Natural killer cell (primary cell): Measurements from ENCODE around the gene KRTAP9-2. TPM values are rescaled to one million over a fixed set of nuclear protein-coding genes. Genes with fewer than 3 reads are reported as not detected.

Experiments used
- ATAC-seq, 3 donors: fragments of 150-1000 bp in 2 of 3; fragments of 200-7000 bp in 1 of 3; cut with Tn5 transposase; 1 replicate in 1 of 3; 2 replicates in 2 of 3; pipeline ENCODE4 v1.10.0; 2021; ENCODE audit warnings: mild to moderate bottlenecking in 2 of 3, moderate library complexity in 2 of 3
- DNase-seq, 2 donors: peaks; one replicate each; pipeline versions ENCODE4 v3.0.0 to v3.0.0-alpha.2; 2013 to 2021; ENCODE audit warnings: mixed read lengths in 1 of 2
- H3K27ac ChIP-seq: one replicate; pipeline ENCODE4 v1.5.1; 2013; ENCODE audit warnings: mild to moderate bottlenecking, low read length
- H3K27me3 ChIP-seq: one replicate; pipeline ENCODE4 v1.6.1; 2013; ENCODE audit warnings: low read length; ENCODE audit not compliant: control insufficient read depth, insufficient read depth
- H3K36me3 ChIP-seq: one replicate; pipeline ENCODE4 v1.6.1; 2013; ENCODE audit warnings: low read length; ENCODE audit not compliant: control insufficient read depth, insufficient read depth
- H3K4me1 ChIP-seq: one replicate; pipeline ENCODE4 v1.6.1; 2013; ENCODE audit warnings: low read length; ENCODE audit not compliant: control insufficient read depth, insufficient read depth
- H3K4me3 ChIP-seq: one replicate; pipeline ENCODE4 v1.5.1; 2013; ENCODE audit warnings: low read length
- H3K9me3 ChIP-seq: one replicate; pipeline ENCODE4 v1.6.1; 2013; ENCODE audit warnings: low read length; ENCODE audit not compliant: control insufficient read depth, insufficient read depth
- H3K27ac Mint-ChIP-seq, 2 donors: one replicate each; pipeline ENCODE4 v1.8.0; 2022; ENCODE audit warnings: mild to moderate bottlenecking in 2 of 2, mixed read lengths in 2 of 2, moderate library complexity in 1 of 2
- H3K27me3 Mint-ChIP-seq, 2 donors: one replicate each; pipeline ENCODE4 v1.8.0; 2022; ENCODE audit warnings: low read depth in 2 of 2, mixed read lengths in 2 of 2
- H3K36me3 Mint-ChIP-seq: one replicate; pipeline ENCODE4 v1.8.0; 2022; ENCODE audit warnings: mixed read lengths
- H3K4me1 Mint-ChIP-seq, 2 donors: one replicate each; pipeline ENCODE4 v1.8.0; 2022; ENCODE audit warnings: mixed read lengths in 2 of 2
- H3K4me3 Mint-ChIP-seq: one replicate; pipeline ENCODE4 v1.8.0; 2022; ENCODE audit warnings: mild to moderate bottlenecking, moderate library complexity, mixed read lengths
- H3K9me3 Mint-ChIP-seq, 2 donors: one replicate each; pipeline ENCODE4 v1.8.0; 2022; ENCODE audit warnings: mixed read lengths in 2 of 2
- CTCF ChIP-seq: fragments of 200-600 bp; IDR thresholded peaks from one replicate; pipeline ENCODE4 v1.8.0; 2022; ENCODE audit warnings: antibody characterized with exemption
- WGBS: methylation state at CpG from one replicate; pipeline ENCODE4 v1.1.7; 2013; ENCODE audit warnings: missing lambda C conversion rate; ENCODE audit not compliant: insufficient coverage; 5-methylcytosine and 5-hydroxymethylcytosine counted together
- intact Hi-C: fragments of 100-400 bp; cut with micrococcal nuclease; formaldehyde crosslinking; loops from one replicate; pipeline ENCODE4 v1.14.2; 2022
- total RNA-seq, 4 donors: library from RNA; stranded (reverse); fragments of 120-200 nt in 1 of 4; gene quantifications; one replicate each; pipeline versions ENCODE4 v1.2.3 to v1.2.4, GENCODE V29; 2013 to 2022

The KRTAP9-2 gene
- total RNA-seq, 3 donors from 2014 or later (not counting 1 experiment from before 2014, with no cell fraction given), result not detected

- no peaks in the 10 kb centered on the region for H3K36me3 Mint-ChIP-seq
- WGBS, result 89% methylated on average over 1 of the region's 1 CpG
- Histone ChIP-seq H3K9me3 (no peaks in the 10 kb centered on the region), H3K4me1 (peaks cover 5% of the 10 kb centered on the region), H3K4me3 (no peak overlapping the region), H3K27ac (no peak overlapping the region), H3K27me3 (no peaks in the 10 kb centered on the region), H3K36me3 (no peaks in the 10 kb centered on the region)
- H3K27me3 Mint-ChIP-seq, result peaks cover 11 to 25% of the 10 kb centered on the region in 2 donors
- H3K4me1 Mint-ChIP-seq, result no peaks in the 10 kb centered on the region
- no peaks in the 10 kb centered on the region for H3K9me3 Mint-ChIP-seq
- no peak overlapping the region for H3K4me3 Mint-ChIP-seq
- no peak for DNase-seq
- TF ChIP-seq CTCF, result no peak
- no peak overlapping the region for H3K27ac Mint-ChIP-seq
- intact Hi-C loops, result no loop called here
- no peak for ATAC-seq
These were observed 47.4 kb upstream of the KRTAP9-2 start for GRCh38 chr17:41178843-41179616.

DNA sequence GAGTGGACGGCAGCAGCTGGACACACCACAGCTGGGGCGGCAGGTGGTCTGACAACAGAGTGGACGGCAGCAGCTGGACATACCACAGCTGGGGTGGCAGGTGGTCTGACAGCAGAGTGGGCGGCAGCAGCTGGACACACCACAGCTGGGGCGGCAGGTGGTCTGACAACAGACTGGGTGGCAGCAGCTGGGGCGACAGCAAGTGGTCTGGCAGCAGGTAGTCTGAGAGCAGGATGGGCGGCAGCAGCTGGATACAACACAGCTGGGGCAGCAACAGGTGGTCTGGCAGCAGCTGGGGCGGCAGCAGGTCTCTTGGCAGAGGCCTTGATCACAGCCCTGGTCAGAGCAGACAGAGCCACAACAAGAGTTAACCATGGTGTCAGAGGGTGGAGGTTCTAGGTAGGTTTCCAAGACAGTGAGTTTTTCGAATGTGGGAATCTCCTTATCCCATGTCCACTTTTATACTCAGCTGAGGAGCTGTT, 41.9 kb upstream of the KRTAP9-2 start, which contains the start of gene KRTAP4-1:
Gene KRTAP4-1 (minus strand): TSS at position 432 of the 482 bp plus-strand sequence. CDS start 57 bp downstream, at position 375.
- no peak within 1 kb of the TSS for H3K27ac ChIP-seq
- Mint-ChIP-seq H3K4me3 (no peak within 1 kb of the TSS), H3K4me1 (no peaks in the 10 kb centered on the region), H3K36me3 (no peaks in the 10 kb centered on the region), H3K27ac (no peak within 1 kb of the TSS), H3K9me3 (no peaks in the 10 kb centered on the region), H3K27me3 (peaks cover 17 to 37% of the 10 kb centered on the region in 2 donors)
- 91% methylated on average over 8 of the region's 9 CpGs for WGBS
- TF ChIP-seq CTCF, result no peak
- H3K9me3 ChIP-seq, result no peaks in the 10 kb centered on the region
- DNase-seq, result no peak
- no peaks in the 10 kb centered on the region for H3K27me3 ChIP-seq
- H3K4me1 ChIP-seq, result no peaks in the 10 kb centered on the region
- H3K36me3 ChIP-seq, result no peaks in the 10 kb centered on the region
- no peak for ATAC-seq
- intact Hi-C loops, result no loop called here
- no peak within 1 kb of the TSS for H3K4me3 ChIP-seq

DNA sequence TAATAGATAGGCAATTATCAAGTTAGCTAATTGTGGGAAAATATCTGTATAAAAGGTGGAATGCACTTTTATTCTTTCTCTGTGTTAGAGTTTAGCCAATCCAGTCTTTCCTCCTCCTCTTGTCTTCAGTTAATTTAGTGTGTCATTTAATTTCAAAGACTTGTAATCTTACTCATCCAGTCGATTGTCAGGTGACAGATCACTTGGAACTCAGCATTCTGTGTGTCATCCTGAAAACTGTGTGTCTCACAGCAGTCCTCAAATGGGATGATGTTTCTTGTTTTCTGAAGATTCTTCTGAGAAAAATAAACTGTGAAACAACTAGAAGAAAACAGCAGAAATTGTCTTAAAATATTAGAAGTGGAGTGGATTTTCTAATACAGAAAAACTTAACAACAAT, 41.4 kb upstream of the KRTAP9-2 start:
- H3K36me3 Mint-ChIP-seq, result no peaks in the 10 kb centered on the region
- WGBS, result 56% methylated on average over 1 of the region's 1 CpG
- no peak overlapping the region for H3K4me3 Mint-ChIP-seq
- ATAC-seq, result no peak
- no peaks in the 10 kb centered on the region for H3K4me1 ChIP-seq
- no peaks in the 10 kb centered on the region for H3K9me3 ChIP-seq
- DNase-seq, result no peak
- no peaks in the 10 kb centered on the region for H3K27me3 ChIP-seq
- intact Hi-C loops, result no loop called here
- H3K27ac ChIP-seq, result no peak overlapping the region
- H3K27ac Mint-ChIP-seq, result no peak overlapping the region
- H3K4me1 Mint-ChIP-seq, result no peaks in the 10 kb centered on the region
- H3K4me3 ChIP-seq, result no peak overlapping the region
- TF ChIP-seq CTCF, result no peak
- H3K27me3 Mint-ChIP-seq, result peaks cover 18 to 42% of the 10 kb centered on the region in 2 donors
- no peaks in the 10 kb centered on the region for H3K9me3 Mint-ChIP-seq
- H3K36me3 ChIP-seq, result no peaks in the 10 kb centered on the region
